HG02763 (cell line): ENCODE data around the gene ZNF567.

Experiments used
- ATAC-seq: cut with Tn5 transposase; IDR thresholded peaks from one replicate; pipeline ENCODE4 v1.9.1; 2021; ENCODE audit warnings: mild to moderate bottlenecking, moderate library complexity; ENCODE audit not compliant: unreplicated experiment

The ZNF567 gene

GRCh38 chr19:36750066-36750691, 62.8 kb downstream of the ZNF567 start:
- no peak for ATAC-seq
